HG03575 (cell line): ENCODE measurements around the gene TRPM1.
"Not testable (repeated sequence)": the region's sequence is repeated elsewhere in the genome, so short reads cannot be mapped to it uniquely, and the experiment has no call there.

Experiments used
- ATAC-seq: cut with Tn5 transposase; IDR thresholded peaks from one replicate; pipeline ENCODE4 v1.9.1; 2021; ENCODE audit not compliant: unreplicated experiment, insufficient number of reproducible peaks, low FRiP score; ENCODE audit errors: extremely low read depth

Gene TRPM1

GRCh38 chr15:31088672-31089367 lies 12.7 kb downstream of the TRPM1 start:
- no peak for ATAC-seq

- ATAC-seq: not testable (repeated sequence)
Observed at GRCh38 chr15:31088041-31088440, 13.5 kb downstream of the TRPM1 start.

DNA sequence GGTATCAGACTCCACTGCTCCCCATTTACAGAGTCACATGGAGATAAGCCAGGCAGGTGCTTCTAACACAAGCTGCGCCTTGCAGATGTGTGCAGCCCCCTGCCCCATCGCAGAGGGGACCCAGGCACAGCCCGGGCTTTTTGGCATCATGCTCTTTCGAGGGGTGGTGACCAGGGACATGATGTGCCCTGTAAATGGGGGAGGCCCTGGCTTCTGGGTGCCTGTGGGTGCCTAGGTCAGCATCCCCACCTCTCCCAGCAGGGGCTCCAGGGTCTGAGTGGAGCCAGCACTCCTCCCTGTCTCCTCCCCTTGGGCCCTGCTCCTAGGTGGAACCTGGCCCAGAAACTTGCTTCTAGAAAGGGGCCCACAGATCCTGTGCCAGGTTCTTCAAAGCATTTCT lies 15.2 kb downstream of the TRPM1 start:
- ATAC-seq: no peak

DNA sequence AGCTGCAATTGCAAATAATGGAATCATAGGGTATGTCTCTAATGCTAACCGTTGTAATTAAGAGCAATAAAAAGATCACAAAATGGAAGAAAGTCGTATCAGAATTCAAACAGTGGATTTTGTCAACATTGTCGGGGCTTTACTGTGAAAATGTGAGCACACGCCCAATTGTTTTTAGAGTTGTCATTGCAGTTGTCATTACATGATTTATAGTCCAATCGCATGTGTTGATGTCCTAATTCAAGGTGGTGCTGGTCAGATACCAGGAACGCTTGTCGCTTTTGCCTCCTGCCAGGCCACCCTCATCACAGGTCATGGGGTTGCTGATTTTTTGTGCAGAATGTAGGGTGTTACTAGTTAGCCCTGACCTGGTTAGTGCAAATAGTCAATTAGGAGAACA lies 16.2 kb downstream of the TRPM1 start:
- ATAC-seq: no peak

DNA sequence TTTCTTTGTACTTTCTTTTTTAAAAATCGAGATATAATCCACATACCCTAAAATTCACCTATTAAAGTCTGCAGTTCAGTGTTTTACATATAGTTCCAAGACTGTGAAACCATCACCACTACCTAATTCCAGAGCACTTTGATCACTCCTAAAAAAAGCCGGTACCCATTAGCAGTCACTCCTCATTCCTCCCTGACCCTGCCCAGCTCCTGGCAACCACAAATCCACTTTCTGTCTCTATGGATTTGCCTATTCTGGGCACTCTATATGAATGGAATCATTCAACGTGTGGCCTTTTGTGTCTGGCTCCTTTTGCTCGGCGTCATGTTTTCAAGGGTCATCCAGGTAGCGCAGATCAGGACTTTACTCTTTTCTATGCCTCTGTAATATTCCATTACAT lies 17.3 kb downstream of the TRPM1 start:
- no peak for ATAC-seq

GRCh38 chr15:31083370-31083780 lies 18.1 kb downstream of the TRPM1 start:
- ATAC-seq: no peak

DNA sequence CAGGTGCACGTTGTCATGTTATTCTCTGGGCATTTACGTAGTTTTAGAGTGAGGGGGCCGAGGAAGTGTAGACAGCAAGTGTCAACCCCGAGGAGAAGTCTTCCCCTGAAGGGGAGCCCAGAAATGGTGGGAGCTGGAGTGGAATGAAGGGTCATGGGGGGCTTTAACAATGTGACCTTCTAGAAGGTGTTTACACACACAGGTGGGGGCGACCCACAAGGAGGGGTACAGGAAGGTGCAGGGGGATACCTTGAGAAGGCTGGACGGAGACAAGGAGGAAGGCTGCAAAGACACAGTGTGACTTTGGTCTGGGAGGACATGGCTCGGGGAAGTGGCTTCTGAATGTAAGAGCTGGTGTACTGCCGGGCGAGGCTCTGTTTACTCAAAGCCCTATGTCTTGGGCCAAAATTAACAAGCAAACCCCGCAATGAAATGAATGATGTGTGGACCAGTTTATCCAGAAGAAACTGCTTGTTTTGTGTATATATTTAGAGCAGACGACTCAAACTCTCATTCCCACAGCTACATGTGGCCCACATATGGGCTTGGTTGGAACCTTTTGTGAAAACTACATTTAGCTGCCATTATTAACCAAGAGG lies 18.7 kb downstream of the TRPM1 start:
- ATAC-seq: no peak

DNA sequence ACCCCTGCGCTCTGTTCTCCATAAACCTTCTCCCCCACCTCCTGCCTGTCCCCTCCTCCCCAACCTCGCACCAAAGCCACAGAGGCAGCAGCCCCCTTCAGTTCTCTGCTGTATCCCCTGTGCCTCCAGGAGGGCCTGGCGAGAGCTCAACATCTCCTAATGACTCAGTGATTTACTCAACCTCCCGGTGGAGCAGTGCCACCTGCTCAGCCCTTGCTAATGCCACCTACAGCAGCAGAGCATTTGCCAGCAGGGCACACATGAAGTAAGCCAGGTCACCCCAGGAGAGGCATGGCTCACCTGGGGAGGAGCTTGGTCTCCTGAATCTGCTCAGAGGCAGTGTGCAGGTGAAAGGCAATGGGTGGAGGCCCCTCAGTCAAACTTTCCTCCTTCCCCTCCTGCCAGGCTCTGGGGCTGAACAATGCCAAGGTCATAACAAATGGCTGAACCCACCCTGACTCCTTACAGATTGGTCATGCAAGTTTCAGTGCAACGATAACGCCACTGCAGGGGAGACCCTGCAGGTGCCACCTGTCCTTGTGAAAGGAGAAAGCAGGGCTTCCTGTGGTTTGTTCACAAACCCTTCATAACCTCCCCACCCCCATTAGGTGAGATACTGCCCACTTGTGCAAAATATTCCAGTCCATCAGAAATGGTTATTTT lies 19.8 kb downstream of the TRPM1 start:
- no peak for ATAC-seq

- no peak for ATAC-seq
Observed at GRCh38 chr15:31081056-31081455, 20.5 kb downstream of the TRPM1 start.

DNA sequence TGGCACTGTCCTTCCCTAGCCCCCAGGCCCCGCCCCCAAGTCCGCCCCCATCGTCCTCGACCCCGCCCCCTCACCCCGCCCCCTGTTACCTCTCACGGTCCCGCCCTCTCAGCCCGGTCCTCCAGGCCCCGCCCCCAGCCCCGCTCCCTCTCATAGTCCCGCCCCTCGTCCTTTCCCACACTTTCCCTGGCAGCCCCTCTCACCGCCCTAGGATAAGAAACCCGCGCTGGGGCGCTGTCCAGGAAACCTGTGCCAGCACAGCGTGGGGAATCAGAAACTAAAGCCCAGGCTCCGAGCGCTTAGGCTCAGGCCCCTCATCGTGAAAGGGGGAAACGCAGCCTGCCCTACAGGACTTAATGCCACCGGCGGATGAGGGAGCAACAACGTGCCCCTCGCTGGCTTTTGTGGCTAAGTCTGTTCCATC lies 20.9 kb downstream of the TRPM1 start:
- no peak for ATAC-seq

- no peak for ATAC-seq
Observed at GRCh38 chr15:31079519-31079918, 22.0 kb downstream of the TRPM1 start.

- no peak for ATAC-seq
Observed at GRCh38 chr15:31078471-31078870, 23.1 kb downstream of the TRPM1 start.

GRCh38 chr15:31077941-31078340 lies 23.6 kb downstream of the TRPM1 start:
- ATAC-seq: no peak

DNA sequence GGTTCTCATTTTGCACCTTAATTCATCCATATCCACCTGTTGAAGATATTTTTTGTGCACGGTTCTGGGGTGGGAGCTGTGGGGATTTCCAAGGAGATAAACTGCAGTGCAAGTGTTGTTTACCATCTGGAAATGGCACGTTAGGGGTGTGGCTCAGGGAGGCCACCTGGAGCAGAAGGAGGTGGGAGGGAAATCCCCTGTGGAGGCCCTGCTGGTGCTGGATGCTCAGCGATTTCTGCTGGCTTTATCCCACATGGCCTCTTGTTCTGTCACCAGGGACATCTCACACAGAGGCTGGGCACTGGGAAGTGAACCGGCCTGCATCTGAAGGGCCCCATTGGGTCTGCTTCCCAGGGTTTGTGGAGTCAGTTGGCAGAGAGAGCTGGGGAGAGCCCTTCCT lies 24.3 kb downstream of the TRPM1 start:
- no peak for ATAC-seq

DNA sequence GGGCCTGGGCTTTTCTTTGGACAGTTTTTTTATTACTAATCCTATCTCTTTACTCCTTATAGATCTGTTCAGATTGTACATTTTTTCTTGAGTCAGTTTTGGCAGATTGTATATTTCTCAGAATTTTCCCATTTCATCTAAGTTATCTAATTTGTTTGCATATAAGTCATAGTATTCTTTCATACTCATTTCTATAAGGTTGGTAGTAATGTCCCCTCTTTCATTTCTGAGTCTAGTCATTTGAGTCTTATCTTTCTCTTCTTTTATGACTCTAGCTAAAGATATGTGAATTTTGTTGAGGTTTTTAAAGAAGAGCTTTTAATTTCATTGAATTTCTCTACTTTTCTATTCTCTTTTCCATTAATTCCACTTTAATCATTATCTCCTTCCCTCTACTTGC lies 27.2 kb downstream of the TRPM1 start:
- ATAC-seq: no peak

GRCh38 chr15:31070867-31071266 lies 30.7 kb downstream of the TRPM1 start:
- ATAC-seq: no peak

DNA sequence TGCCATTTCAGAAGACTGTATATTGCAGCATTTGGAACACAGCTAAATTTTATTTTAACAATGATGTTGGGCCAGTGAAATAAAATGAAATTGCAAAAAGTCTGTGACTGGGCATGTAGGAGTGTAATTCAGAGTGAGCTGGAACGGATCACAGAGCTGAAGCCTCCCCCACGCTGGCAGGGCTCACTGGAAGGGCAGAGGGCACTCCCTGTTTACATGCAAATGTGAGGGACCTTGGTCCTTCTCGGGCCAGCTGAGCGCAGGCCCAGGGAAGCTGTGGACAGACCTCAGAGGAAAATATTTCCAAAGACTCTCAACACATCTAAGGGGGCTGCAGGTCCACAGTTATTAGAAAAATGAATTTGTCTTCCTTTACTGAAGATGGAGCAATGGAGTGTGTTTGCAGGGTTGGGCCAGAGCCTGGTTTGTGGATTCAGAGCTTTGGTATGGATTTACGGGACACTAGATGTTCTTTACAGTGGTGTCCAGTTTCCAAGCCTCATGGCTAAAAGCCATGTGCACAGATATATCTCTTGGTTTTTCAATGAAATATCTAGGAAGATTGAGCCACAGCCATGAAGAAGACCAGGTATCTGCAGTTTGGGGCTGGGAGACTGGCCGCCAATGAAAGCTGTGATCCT lies 32.0 kb downstream of the TRPM1 start:
- ATAC-seq: no peak

DNA sequence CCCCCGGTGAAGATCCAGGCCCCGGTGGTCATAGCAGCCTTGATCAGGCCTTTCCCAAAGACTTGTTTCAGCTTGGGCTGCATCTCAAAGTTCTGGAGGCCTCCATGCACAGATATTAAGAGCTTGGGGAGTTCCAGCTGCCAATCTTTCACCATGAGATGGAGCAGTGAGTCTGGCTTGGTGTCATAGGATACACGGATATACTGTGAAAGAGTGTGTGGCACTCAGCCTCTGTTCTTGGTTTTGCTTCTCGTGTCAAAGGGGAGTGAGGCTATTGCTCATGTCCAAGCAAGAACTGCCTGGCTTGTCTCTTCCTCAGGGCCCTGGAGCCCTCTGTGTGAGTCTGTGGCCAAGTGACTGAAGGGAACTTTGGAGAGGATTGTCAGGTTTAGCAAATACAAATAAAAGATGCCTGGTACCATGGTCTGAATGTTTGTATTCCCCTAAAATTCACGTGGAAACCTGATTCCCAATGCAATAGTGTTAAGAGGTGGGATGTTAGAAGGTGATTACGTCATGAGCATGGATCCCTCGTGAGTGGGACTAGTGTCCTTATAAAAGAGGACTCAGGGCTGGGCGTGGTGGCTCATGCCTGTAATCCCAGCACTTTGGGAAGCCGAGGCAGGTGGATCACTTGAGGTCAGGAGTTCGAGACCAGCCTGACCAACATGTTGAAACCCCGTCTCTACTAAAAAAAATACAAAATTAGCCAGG lies 33.5 kb downstream of the TRPM1 start:
- ATAC-seq: no peak

- no peak for ATAC-seq
Observed at GRCh38 chr15:31065824-31066223, 35.7 kb downstream of the TRPM1 start.
